PC-3 (cell line): Measurements from ENCODE around the gene HM13.

Source experiments
- CTCF ChIP-seq: fragments of 300-600 bp; sonication (generic); conservative IDR thresholded peaks from 2 replicates; pipeline ENCODE4 v1.5.1; 2017; ENCODE audit warnings: antibody characterized with exemption, low read depth, mild to moderate bottlenecking, low read length
- EZH2 ChIP-seq: fragments of 300-600 bp; sonication (generic); IDR thresholded peaks from one replicate; pipeline ENCODE4 v1.6.1; 2017; ENCODE audit warnings: antibody characterized with exemption, mild to moderate bottlenecking, low read length; ENCODE audit not compliant: unreplicated experiment

DNA sequence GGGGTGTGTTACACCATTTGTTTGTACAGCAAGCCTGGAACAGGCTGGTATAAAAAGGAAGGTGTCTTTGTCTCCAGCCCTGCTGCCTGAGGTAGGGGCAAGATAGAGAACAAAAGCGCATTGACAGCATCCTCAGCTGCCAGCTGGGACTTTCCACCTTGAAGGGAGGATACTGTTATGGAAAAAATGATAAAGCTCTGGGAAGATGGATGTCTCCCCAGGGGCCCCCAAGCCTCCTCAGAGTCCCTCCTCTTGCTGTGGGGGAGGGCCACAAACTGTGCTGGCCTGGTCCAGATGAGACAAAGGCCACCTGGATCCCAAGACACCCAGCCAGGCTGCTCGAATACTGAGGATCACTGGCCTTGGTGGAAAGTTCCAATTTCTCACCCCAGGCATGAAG lies 26.1 kb upstream of the HM13 start:
- TF ChIP-seq CTCF = no peak
- no peak for TF ChIP-seq EZH2
